GM21390 (cell line): ENCODE data around the gene PPP2R2B.

Source experiments
- ATAC-seq: cut with Tn5 transposase; IDR thresholded peaks from one replicate; pipeline ENCODE4 v1.9.1; 2021; ENCODE audit not compliant: unreplicated experiment

Gene PPP2R2B

DNA sequence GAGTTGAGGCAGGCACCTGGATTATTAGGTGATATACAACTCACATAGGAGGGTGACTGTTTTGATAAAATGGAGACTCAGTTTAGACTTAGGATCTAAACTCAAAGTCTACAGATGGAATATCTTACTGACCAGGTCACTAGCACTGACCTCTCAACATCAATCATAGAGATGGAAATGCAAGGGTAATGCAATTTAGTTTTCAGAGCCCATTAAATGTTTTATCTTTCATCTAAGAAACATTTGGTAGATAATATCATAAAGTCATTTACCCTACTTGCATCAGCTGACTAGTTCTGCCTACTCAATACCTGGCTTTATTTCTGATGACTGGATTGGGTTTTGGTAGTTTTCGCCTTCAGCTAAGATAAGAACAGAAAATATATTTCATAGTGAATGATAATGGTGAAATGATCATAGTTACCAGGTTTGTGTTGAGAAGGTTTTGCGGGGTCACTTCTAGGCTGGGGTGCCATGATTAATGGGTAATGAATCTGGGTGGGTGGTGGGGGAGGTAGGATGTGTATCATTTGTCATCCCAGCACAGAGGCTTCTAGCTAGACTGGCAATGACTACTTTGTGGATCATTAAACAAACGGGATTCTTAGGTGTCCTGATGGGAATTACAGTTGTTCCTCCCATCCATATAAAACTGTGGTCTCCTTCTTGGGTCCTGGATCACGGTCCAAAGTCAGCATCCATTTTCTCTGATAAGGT is 173.4 kb downstream of the PPP2R2B start:
- no peak for ATAC-seq

DNA sequence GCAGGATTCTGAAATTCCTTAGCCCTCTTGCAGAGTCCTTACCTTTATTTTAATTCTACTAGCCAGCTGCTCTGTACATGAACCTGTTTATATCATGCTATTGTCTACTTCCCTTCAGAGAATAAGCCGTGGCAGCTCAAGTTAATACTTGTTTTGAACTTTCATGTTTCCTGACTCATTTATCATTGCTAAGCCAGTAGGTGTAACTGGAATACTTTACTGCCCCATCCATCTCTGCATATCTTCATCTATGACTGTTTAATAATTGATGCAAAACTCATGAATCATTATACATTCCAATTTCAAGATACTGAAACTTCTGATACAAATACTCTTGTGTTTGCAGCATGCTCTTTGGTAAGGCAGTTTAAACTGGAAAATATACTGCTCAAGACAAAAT is 174.7 kb downstream of the PPP2R2B start:
- no peak for ATAC-seq

- ATAC-seq: no peak
These were observed 175.1 kb downstream of the PPP2R2B start for GRCh38 chr5:146703499-146703898.

DNA sequence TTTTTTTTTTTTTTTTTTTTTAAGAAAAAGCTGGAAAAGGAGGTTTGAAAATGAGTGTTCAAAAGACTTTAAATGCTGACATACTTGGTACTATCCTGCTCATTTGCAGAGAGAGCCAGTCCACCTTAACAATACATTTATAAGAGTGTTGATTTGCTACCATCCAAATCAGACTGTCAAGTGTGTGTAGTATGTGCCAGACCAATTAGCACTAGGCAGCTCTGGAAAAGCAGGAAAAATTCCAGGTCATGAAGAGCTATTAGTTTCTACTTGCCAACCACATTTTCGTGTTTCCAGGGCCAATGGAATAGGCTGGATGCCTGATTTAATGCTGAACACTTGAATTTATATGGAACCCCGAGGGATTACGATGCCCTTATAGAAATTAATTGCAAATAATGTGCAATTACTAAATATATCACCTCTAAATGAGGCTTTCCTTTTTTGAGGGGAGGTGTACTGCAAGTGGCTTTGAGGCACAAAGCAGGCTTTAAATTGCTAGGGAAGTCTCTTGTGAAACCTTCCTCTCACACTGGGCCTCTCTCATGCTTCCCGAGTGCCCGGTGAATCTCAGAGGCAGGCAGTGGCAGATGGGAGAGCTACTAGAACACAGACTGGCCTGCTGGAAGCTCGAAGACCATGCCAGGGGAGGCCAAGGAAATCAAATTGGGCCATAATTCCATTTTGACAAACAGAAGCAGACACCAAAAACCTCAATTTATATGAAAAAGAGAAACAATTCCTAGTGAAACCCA is 178.7 kb downstream of the PPP2R2B start:
- ATAC-seq: no peak

GRCh38 chr5:146699138-146699537 is 179.4 kb downstream of the PPP2R2B start:
- no peak for ATAC-seq

DNA sequence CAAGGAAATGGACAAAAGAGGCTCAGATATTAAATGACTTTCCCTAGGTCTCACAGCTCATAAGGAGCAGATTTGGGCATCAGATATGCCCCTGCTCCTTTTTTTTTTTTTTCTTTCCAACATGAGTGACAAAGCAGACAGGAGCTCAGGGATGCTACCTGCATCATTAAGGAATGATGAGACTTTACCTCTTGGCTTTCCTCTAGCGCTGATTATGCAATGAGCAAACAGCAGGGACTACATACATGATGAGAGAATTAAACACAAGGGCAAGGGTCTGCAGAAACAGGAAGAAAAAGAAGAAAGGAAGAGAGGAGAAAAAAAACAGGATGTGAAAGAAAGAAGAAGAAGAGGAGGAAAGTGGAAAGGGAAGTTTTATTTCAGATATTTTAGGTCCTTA is 179.9 kb downstream of the PPP2R2B start:
- no peak for ATAC-seq

DNA sequence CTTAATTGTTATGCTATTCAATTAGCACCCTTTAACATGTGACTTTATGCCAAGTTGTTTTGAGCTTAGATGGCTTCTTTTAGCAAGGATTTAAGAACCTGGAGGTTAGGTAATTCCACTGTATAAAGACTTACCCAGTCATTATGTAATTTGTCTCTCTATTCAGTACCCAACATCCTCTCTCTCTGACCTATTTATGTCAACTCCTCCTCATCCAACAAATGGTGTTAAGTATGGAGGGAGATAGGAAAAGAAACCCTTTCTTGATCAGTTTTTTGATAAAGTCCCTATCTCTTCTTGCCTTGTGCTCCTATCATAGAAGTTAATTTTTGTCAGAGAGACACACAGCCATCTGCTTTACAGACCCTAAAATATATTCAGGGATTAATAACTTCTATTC is 181.3 kb downstream of the PPP2R2B start:
- ATAC-seq: no peak

GRCh38 chr5:146695646-146696045 is 182.9 kb downstream of the PPP2R2B start:
- no peak for ATAC-seq

DNA sequence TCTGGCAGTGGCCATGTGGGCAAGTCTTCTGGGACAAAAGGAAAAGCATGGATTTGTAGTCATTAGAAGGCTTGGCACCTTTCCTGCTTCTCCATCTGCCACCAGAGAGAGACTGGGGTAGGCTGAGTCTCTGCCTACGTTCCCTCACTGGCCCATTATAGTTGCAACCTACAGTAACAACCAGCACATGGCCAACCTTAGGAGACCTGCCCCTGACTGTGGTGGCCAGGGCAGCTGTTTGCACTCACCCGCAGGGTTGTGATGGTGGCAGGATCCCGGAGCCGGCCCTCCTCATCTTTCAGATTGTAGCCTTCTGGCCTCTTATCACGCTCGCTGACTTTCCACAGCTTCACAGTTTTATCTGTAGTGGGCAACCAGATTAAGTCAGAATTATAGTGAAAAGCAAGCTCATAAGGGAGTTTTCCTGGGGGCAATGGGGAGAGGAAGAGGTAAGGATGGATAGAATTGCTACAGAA is 187.6 kb downstream of the PPP2R2B start:
- no peak for ATAC-seq

GRCh38 chr5:146687630-146688029 is 190.9 kb downstream of the PPP2R2B start:
- no peak for ATAC-seq

DNA sequence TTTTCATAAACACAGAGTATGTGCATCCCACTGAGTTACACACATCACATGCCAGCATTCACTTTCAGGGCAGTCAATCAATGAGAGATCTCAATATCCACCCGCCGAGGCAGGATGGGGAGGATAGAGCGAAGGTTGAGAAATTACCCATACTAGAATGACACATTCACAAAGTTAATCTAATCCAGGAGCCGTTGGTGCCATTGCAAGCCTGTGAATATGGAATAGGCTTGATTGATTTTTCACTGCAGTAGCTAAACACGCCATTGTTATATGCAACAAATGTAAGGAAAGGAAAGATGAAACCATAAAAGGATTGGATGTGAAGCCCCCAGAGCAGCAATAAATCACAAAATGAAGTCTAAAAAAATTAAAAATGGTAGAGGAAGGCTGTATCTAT is 194.7 kb downstream of the PPP2R2B start:
- no peak for ATAC-seq

- ATAC-seq: no peak
These were observed 195.5 kb downstream of the PPP2R2B start for GRCh38 chr5:146682899-146683532.

- no peak for ATAC-seq
These were observed 196.9 kb downstream of the PPP2R2B start for GRCh38 chr5:146681585-146682105.

DNA sequence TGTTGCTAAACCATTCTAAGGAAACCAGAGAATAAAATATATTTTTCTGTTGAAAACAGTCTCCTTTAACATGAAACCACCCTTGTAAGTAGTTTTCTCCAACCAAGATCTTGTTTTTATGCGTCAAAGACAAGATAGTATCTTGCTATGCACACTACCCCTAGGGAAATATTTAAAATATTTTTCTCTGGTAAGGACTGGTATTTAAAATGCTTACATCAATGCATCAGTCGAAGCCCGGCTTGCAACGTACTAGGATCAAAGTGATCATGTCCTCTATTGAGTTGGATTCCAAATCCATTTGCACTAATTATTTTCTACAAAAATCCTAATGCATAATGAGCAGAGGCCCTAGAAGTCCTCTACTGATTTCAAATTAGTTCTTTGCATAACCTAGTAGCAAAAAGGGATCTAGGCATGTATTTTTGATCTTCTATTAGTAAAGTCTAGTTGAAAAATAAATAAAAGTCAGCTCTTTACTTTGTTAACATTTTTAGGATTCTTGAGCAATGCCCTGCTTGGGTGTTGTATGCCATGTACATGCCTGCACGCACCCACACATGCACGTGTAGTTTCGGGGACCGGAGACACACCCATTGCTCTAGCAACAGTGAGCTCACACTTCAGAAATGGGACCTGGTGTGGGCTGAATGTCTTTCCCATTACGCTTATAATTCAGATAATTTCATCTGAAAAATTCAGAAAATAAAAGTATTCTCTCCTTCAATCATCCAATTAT is 197.5 kb downstream of the PPP2R2B start:
- no peak for ATAC-seq

GRCh38 chr5:146675636-146676035 is 202.9 kb downstream of the PPP2R2B start:
- no peak for ATAC-seq

GRCh38 chr5:146672866-146673265 is 205.7 kb downstream of the PPP2R2B start:
- ATAC-seq: no peak

GRCh38 chr5:146671561-146672295 is 206.8 kb downstream of the PPP2R2B start:
- ATAC-seq: no peak

DNA sequence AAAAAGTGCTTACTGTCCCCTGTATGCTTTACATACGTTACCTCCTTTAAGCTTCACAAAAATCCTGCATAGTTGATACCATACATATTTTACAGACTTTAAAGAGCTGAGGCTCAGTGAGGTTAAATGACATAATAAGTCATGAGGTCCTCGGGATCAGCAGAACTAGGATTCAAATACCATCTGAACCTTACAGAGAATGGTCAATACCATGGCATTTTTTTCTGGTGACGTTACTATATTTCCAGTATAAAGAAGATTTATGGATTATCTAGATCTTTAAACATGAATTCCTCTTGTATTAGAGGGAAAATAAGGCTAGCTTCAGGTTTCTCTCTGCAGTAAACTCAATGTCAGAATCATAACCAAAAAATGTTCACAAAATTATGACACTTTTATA is 208.9 kb downstream of the PPP2R2B start:
- no peak for ATAC-seq

DNA sequence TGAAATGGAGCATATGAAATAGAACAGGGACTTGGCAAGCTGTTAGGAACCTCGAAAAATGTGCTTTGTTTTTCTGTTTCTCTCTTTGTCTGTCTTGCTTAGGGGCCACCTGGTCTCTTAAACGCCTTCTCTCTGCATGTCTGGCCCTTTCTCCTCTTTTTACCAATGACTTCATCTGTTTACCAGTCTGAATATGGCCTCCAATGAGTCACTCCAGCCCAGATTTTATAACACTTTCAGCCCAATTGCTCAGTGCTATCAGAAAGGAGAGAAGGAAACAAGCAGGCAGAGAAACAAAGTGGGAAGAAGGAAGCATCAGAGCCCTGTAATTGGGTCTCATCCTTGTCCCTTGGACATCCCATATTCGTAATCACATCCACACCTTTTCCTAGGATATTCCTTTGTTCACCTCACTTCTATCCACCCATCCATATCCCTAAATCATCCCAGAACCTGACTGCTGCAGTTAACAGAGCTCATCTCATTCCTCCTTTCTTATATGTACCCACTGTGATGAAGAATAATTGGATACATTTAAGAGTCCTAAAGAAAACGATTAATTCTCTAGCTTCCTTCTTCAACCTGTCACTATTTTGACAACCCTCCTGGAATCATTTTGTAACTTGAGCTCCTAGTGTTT is 210.8 kb downstream of the PPP2R2B start:
- no peak for ATAC-seq

DNA sequence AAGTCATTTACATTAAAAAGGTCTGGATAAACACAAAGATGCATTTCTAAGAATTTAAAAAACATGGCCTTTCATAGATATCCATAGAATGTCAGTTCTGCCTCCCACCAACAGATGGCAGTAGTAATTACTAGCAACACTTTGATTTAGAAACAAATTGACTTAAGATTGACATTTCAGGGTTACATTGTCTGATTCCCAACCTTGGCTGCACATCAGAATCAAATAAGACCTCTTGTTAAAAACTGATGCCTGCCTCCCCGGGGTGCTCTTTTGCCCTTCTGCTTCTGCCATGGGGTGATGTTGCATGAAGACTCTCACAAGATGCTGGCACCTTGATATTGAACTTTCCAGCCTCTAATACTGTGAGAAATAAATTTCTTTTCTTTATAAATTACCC is 216.3 kb downstream of the PPP2R2B start:
- no peak for ATAC-seq
